ENCODE results near the gene SLC2A8.

The SLC2A8 gene

GRCh38 chr9:127396808-127397645, at the start of gene SLC2A8:
Gene SLC2A8, plus strand, starts transcription at chr9:127397169. Its CDS starts 62 bp downstream, at chr9:127397231.
- in situ Hi-C loops (cut with MboI; ENCODE audit: low sequenced_read_pairs) = no loop called here

DNA sequence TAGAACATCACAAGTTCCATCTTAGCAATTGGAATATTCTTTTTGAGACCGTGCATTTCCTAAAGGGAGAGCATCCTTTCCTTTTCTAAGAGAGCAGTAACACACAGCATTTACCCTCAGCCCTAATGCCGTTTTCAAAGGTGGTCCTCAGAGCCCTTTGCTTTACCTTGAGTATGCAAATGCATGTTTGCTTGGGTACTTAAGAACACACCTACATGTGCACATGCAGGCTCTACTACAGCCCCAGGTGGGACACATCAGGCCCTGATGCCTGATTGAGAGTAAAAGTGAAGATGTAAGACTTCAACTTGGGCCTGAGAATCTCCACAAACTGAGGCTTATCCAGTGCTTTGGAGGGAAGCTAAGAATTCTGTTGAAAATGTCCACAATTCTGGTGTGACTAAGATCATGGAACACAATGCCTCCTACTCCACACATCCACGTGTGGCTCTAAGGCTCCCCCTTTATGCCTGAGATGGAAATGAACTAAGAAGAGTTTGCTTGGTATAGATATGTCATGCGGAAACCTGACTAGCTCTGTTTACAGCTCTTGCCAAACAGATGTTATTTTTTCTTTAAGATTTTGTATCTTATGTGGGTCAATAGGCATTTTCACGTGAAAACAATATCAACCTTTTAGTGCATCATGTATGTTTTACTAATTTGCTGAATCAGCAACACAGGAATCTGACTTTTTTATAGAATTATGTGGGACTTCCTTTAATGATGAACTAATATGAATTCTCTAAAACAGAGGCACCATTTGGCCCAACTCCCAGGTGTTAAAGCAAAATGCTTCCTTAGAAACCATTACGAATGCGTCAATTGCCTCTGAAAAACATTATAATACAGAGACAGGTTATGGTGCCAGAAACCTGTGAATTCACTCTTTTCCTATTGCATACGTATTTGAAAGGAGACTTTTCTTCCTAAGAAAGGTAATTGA, 48.9 kb upstream of the SLC2A8 start:
- in situ Hi-C loops (cut with MboI; ENCODE audit: low sequenced_read_pairs) = no loop called here

GRCh38 chr9:127349483-127350113, 47.4 kb upstream of the SLC2A8 start:
- in situ Hi-C loops (cut with MboI; ENCODE audit: low sequenced_read_pairs) = no loop called here

DNA sequence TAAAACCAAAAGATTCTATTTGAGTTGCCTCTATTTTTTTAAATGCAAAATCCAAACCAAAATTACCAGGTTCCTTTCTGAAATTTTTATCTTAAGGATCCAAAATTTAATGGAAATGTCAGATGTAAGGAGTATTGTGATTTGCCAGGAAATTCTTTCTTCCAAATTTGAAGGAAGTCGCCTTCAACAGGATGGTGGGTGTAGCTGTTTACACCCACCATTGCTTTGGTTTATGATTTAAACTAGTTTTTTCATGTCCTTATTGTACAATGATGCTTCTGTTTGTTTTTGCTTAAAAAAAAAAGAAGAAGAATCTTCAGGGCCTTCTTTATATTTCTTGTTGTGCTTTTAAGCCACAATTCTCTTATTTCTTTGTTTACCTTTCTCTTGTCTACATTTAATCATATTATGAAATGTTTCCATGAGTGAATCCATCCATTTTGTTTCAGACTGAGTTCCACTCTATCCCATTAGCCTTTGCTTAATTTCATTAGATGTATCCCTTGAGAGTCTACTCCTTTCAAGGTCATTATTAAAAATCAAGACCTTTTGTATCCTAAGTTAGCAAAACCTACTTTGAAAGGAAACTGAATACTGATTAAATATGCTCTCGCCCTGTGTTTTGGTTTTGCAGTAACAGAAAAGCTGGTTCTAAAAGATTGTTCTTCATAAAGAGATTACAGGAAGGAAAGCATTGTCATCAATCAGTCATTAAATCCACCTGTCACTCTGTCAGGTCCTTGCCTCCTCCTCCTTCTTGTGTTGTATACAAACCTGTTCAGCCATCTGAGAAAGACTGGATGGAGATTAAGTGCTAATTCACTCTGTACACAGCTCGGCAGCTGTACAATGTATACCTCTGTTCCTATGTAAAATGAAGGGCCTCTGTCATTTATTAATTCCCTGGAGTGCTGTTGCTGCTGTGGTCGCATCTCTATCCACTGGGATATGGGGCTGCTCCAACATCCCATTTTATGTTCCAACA, 45.5 kb upstream of the SLC2A8 start:
- in situ Hi-C loops (cut with MboI; ENCODE audit: low sequenced_read_pairs) = no loop called here

DNA sequence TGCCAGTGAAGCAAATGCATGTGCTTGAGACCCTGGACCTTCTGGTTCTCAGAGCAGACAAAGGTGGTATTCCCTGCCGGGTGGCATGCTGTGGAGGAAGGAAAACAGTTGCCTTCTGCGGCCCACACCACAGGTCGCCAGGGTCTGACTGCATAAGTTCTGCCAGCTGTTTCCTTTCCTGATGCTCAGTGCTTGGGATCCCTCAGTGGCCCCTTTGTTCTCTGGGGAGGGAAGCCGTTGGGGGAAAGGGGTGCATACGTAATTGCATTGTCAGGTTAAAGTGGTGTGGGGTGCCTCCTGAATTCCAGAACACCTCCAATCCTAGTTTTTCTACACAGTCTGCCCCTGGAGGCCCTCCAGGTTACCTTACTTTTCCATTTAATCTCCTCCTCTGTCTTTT, 43.1 kb upstream of the SLC2A8 start:
- in situ Hi-C loops (cut with MboI; ENCODE audit: low sequenced_read_pairs) = no loop called here

GRCh38 chr9:127356906-127357305, 40.1 kb upstream of the SLC2A8 start:
- in situ Hi-C loops (cut with MboI; ENCODE audit: low sequenced_read_pairs) = no loop called here

- in situ Hi-C loops (cut with MboI; ENCODE audit: low sequenced_read_pairs) = no loop called here
Observed at GRCh38 chr9:127358023-127358535, 38.9 kb upstream of the SLC2A8 start.

GRCh38 chr9:127358770-127359169, 38.2 kb upstream of the SLC2A8 start:
- in situ Hi-C loops (cut with MboI; ENCODE audit: low sequenced_read_pairs) = no loop called here

DNA sequence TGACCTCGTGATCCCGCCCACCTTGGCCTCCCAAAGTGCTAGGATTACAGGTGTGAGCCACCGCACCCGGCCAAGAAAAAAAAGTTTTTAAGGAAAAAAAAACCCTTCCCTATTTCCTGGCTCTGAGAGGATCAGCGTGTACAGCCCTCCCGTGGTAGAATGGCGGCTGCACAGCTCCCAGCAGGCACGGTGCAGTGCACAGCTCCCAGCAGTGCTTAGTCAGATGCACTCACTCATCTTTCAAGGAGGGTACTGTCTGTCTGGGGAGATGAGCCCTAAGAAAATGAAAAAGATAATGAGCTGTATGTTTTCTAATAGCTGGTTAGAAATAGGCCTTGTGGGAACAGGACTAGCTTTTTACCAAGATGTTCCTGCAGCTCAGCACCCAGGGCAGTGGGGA, 36.7 kb upstream of the SLC2A8 start:
- in situ Hi-C loops (cut with MboI; ENCODE audit: low sequenced_read_pairs) = no loop called here

GRCh38 chr9:127360829-127361228, 36.1 kb upstream of the SLC2A8 start:
- in situ Hi-C loops (cut with MboI; ENCODE audit: low sequenced_read_pairs) = no loop called here

DNA sequence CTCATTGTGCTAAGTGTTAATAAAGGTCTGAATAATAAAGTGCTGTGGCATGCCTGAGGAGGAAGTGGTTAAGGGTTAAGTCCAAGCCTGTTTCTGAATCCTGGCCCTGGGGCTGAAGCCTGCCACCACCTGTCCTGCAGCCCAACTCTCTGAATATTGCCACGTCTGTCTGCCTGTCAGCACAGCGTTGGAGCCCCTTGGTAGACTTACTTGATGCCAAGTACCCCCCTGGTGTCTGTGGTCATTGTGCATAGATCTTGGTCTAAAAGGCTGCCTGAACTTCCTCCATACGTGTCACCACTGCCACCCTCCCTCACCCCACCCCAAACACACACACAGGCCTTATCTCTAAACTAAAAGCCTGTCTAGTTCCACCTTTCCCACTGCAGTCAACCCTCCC, 35.4 kb upstream of the SLC2A8 start:
- in situ Hi-C loops (cut with MboI; ENCODE audit: low sequenced_read_pairs) = no loop called here

- in situ Hi-C loops (cut with MboI; ENCODE audit: low sequenced_read_pairs) = no loop called here
Observed at GRCh38 chr9:127362829-127363228, 34.1 kb upstream of the SLC2A8 start.

GRCh38 chr9:127365461-127365860, 31.5 kb upstream of the SLC2A8 start:
- in situ Hi-C loops (cut with MboI; ENCODE audit: low sequenced_read_pairs) = no loop called here

GRCh38 chr9:127366594-127366993, 30.4 kb upstream of the SLC2A8 start:
- in situ Hi-C loops (cut with MboI; ENCODE audit: low sequenced_read_pairs) = no loop called here

- in situ Hi-C loops (cut with MboI; ENCODE audit: low sequenced_read_pairs) = no loop called here
Observed at GRCh38 chr9:127368852-127369402, 28.0 kb upstream of the SLC2A8 start.

- in situ Hi-C loops (cut with MboI; ENCODE audit: low sequenced_read_pairs) = no loop called here
Observed at GRCh38 chr9:127369428-127369827, 27.5 kb upstream of the SLC2A8 start.

GRCh38 chr9:127370147-127370579, 26.8 kb upstream of the SLC2A8 start:
- in situ Hi-C loops (cut with MboI; ENCODE audit: low sequenced_read_pairs) = no loop called here

- in situ Hi-C loops (cut with MboI; ENCODE audit: low sequenced_read_pairs) = no loop called here
Observed at GRCh38 chr9:127370672-127371648, 26.0 kb upstream of the SLC2A8 start.

Data from HL-60/S4 (cell line).